GDM1 (cell line): ENCODE data around the gene PUM1.
A peak's percentile ranks its signal among the peaks of the same experiment; 100 is the strongest.

Experiments
- DNase-seq: peaks from one replicate; lab custom pipeline; 2025; lab: John Stamatoyannopoulos, UW

Gene PUM1

GRCh38 chr1:31027693-31028526, 37.6 kb downstream of the PUM1 start:
- peak; percentile 41 for DNase-seq

DNA sequence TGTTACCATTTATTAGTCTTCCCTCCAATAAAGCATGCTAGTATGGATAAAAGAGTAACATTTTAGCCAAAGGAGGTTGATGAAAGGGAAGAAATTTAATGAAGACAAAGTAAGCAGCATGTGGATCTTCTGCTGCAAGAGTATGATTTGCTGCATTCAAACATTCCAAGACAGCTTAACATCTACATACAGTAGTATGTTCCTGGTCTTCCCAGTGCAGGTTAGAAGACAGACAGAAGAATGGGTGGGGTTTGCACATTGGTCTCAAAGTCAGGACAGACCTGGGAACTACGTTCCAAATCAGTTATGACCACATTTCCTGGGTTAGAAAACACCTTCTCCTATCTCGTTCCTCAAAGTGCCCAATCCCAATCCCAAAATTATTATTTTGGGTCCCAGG, 43.3 kb downstream of the PUM1 start:
- no peak for DNase-seq

- no peak for DNase-seq
Measured at GRCh38 chr1:31020007-31020790, 45.3 kb downstream of the PUM1 start.

GRCh38 chr1:31019401-31019800, 46.1 kb downstream of the PUM1 start:
- no peak for DNase-seq

- no peak for DNase-seq
Measured at GRCh38 chr1:31016868-31017267, 48.6 kb downstream of the PUM1 start.

DNA sequence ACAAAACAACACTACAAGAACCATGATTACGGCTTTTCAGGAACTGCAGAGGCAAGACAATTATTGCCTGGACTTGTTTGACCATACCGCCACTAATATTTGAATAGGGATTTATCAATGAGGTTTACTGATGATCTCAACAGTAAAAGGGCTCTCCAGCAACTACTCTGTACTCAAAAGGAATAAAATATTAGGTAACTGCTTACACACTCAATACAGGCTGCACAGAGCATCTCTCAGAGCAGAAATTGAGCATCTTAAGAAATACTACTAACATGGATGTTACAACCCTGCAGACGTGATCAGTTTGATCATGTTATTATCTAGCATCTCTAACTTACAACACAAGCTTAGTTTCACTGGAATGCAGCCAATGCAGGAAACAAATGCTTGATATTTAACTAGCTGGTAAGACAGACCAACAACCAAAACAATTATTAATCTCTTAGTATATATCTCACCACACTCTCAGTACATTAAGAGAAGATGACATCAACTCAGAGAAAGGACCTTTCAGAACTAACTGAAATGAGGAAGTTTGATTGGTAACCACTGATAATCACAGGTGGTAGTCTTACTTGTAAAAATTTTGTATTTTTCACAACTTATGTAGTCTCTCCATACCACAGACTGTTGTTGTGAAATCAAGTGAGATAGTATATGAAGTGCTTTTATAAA, 52.2 kb downstream of the PUM1 start:
- DNase-seq = no peak

- DNase-seq = no peak
Measured at GRCh38 chr1:31012210-31012924, 53.1 kb downstream of the PUM1 start.

GRCh38 chr1:31011719-31012118, 53.8 kb downstream of the PUM1 start:
- no peak for DNase-seq

DNA sequence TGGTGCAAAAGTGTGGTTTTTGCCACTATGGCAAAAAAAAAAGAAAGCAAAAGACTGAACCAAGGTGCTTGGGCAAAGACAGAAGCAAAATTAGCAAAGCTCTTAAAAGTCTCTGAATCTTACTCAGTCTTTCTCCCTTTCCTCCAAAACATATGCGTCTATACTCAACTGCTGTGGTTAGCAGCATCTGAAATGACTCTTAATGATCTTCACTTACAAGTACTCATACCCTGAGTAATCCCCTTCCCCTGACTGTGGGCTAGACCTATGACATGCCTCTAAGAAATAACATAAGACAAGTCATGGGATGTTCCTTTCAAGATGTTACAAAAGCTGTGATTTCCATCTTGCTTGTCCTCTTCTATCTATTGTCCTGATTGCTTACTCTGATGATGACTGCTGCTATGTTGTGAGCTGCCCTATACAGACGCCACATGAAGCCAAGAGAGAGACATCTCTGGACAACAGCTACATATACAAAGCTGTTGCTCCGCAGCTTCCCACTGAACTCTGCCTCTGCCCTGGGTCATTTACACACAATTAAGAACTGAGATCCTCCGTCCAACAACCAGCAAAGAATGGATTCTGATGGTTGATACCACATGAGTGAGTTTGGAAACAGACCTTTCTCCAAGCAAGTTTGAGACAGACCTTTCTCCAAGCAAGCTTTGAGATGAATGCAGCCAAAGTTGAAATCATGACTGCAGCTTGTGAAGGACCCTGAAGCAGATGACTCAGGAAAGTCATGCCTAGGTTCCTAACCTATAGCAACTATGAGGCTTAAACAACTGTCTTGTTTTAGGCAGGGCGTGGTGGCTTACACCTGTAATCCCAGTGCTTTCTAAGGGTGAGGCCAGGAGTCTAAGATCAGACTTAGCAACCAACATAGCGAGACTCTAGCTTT, 55.2 kb downstream of the PUM1 start:
- no peak for DNase-seq

DNA sequence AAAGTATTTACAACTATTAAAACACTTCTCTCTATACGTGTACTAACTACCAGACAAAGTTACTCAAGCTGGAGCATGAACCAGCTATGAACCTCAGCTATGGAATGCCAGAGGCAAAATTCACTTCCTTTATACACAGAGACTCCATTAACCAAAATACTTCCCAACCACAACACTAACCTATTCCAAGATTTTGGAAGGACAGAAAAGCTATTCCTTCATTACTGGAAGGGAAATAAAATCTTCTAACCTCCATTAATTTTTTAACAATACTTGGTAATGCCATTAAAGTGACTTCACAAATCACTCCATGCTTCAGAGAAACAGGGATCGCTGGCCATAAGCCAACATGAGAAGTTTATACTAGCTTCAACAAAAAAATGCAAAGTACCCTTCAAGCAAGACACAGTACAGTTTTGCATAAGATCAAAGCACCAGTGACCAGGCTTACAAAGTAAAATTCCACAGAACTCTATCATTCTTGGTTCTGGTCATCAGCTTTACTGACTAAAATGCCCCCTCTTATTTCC, 58.0 kb downstream of the PUM1 start:
- no peak for DNase-seq

GRCh38 chr1:31006747-31007146, 58.8 kb downstream of the PUM1 start:
- no peak for DNase-seq

GRCh38 chr1:31005617-31006166, 59.8 kb downstream of the PUM1 start:
- DNase-seq = no peak

DNA sequence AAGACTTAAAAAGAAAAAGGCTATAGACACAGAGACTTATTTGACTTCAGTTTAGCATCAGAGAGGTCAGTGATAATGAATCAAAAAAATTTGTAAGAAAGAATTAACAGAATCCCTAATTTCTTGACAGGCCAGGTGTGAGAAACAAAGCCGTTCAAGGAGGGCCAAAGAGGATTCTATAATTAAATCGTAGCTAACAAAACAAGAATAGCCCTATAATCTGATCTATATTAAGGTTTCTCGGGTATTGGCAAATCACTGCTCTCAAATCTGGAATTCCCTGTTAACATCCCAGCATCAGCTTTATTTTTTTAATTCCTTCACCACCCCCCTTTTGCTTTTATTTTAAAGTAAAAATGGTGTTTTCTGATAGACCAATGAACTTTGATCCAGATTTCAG, 60.3 kb downstream of the PUM1 start:
- no peak for DNase-seq

DNA sequence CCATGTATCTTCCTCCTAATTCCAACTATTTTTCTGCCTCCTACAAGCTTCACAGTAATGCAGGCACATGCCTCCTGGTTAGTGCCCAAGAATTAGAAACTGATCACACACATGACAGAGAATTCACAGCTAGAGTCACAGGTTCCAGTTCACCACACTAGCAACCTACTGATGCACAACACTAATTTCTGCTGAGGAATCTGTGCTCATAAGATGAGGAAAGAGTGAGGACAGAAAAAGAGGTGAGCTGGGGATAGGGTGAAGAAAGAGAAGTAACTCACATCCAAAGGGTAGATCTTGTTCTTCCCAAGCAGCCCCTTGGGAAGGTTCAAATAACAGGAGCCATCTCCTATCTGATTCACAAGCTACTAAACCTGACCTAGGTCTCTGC, 61.3 kb downstream of the PUM1 start:
- no peak for DNase-seq

GRCh38 chr1:31003613-31004230, 61.8 kb downstream of the PUM1 start:
- DNase-seq = no peak

DNA sequence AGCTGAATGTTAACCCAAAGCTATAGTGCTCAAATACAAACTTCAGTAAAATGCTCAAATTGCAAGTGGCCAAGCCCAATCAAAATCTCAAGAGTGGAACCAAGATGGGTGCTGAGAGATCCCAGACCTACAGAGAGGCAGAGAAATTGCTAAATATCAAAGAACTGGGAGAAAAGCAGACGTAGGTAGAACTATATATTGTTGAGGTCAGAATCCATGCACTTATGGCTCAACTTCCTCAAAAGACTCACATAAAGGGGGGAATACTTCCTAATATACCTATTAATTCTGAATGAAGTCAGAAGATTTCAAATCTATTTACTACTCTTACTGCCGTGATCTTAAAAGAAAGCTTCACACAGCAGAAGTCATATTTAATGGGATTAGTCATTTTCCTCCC, 65.2 kb downstream of the PUM1 start:
- no peak for DNase-seq

- no peak for DNase-seq
Measured at GRCh38 chr1:30998887-30999286, 66.6 kb downstream of the PUM1 start.

DNA sequence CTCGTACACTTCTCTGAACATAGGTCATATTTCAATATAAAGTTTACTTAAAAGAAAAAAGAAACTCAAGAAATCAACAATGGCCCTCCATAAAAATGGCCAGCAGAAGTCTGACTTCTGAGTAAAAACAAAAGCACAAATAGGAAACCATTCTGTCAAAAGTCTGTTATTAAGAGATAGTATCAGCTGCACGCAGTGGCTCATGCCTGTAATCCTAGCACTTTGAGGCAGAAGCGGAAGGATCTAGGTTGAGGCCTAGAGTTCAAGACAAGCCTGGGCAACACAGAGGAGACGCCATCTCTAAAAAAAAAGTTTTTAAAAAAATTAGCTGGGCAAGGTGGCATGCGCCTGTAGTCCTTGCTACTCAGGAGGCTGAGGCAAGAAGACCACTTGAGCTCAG, 67.3 kb downstream of the PUM1 start:
- DNase-seq = no peak

GRCh38 chr1:30997463-30998057, 68.0 kb downstream of the PUM1 start:
- no peak for DNase-seq
